Neural progenitor cell (in vitro differentiated cells): ENCODE results near the gene BCAS3.

Source experiments
- CTCF ChIP-seq: fragments of 200-600 bp; sonication (generic); IDR thresholded peaks from 2 replicates; pipeline ENCODE4 v1.5.1; 2017; ENCODE audit warnings: antibody characterized with exemption, mild to moderate bottlenecking
- EZH2 ChIP-seq: fragments of 200-600 bp; sonication (generic); IDR thresholded peaks from 2 replicates; pipeline ENCODE4 v1.6.1; 2017; ENCODE audit warnings: antibody characterized with exemption, mild to moderate bottlenecking, moderate library complexity

- TF ChIP-seq CTCF (no peak), EZH2 (no peak)
Measured at GRCh38 chr17:61324950-61325349, 647.3 kb downstream of the BCAS3 start.
